Stimulated activated CD8-positive, alpha-beta memory T cell treated with anti-CD3 and anti-CD28 coated beads, Interleukin-12 subunit alpha, Interleukin-12 subunit beta, amount 100 ng/mL, for 24 hours (primary cell): Measurements from ENCODE around the gene LRMDA.

Experiments
- DNase-seq: peaks from one replicate; pipeline ENCODE4 v3.0.0-alpha.2; 2020; ENCODE audit errors: extremely low read depth

The LRMDA gene

DNA sequence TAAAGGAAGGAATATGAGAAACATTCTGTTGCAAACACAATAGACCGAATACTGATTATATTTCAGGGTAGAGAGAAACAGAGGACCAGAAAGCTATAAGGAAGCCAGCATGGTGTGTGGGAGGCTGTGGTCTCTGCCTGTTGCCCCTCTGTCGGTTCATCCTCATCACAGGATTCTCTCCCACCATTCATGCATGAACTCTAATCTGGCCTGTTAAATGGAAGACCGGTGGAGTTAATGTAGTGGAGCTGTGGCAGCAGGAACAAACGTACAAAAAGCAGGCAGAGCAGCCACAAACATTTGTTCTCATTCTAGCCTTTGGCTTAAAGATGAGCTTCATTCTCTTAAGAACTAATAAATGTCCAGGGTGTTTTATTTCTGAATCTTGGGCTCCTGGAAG lies 902.4 kb downstream of the LRMDA start:
- DNase-seq = no peak

DNA sequence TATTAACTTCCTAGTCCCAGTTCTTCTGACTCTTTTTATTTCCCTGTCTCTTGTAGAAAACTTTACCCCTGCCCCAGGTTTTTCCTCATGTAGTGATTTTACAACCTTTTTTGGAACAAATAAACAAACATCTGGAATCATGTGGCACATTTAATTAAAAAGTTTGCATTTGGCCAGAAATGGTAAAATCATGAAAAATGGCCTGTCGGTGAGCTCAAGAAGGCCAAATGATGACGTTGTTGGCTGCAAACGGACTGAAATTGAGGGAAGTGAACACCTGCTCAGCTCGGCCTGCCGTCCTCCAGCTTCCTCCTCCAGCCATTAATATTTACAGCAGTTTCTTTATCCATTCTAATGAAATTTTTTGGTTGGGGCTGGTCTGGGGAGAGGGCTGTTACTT lies 902.8 kb downstream of the LRMDA start:
- no peak for DNase-seq

DNA sequence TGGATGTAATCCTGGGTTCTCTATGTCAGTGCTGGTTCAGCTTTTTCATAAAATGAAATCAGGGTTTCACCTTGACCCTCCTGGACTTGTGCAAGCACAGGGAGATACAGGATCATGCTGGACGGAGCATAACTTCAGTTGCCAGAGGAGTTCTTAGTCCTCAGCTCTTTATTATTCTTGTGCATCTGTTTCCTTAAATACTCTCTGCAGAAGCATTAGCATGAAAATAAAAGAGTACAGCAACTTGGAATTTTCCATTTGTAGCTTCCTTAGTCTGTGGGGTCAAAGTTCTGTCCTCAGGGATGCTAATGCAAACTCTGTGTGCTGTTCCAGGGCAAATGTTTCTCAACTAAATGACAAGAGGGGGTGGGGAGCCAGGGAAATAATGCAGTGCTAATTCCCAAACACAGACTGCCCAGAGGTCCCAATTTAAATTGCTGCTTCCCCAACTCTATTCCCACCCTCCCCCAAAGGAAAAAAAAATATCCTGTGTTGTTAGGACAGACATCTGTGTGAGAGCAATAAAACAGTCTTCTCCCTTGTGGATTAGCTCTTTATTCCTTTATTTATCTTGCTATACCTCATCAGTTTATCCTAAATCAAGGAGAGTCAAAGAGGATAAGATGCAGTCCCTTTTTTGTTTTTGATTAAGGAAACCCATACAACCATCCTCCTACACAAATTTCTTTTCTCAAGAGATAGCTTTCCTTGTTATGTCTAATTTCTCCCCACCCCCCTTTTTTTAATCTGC lies 905.0 kb downstream of the LRMDA start:
- DNase-seq = no peak

DNA sequence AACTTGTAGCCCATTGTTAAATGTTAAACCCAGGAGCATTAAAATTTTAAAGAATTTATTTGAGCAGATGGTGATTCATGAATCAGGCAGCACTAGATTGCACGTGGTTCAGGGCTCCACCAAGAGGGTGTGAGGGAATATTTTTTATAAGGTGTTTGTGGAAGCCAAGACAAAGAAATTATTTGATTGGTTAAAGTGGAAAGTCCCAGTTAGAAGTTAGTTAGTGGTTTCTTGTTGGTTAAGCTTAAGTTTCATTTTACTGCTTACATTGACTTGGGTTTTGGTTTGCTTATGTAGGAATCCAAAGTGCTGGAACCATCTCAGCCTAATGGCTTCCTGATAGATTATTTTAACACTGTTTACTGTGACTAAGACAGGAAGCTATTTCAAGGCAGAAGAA lies 906.2 kb downstream of the LRMDA start:
- no peak for DNase-seq

DNA sequence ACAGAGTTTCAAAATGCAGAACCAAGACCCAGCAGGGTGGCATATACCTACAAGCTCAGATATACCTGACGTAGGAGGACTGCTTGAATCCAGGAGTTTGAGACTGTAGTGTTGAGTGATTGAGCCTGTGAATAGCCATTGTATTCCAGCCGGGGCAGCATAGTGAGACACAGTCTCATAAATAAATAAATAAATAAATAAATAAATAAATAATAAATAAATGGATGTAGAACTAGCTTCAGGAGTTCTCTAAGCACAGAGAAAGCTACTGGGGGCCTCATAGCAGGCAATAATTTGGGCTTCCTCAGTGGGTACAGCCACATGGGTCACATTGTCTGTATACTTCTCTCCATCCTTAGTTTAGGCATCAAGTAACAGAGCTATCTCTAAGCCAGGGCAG lies 906.8 kb downstream of the LRMDA start:
- no peak for DNase-seq

DNA sequence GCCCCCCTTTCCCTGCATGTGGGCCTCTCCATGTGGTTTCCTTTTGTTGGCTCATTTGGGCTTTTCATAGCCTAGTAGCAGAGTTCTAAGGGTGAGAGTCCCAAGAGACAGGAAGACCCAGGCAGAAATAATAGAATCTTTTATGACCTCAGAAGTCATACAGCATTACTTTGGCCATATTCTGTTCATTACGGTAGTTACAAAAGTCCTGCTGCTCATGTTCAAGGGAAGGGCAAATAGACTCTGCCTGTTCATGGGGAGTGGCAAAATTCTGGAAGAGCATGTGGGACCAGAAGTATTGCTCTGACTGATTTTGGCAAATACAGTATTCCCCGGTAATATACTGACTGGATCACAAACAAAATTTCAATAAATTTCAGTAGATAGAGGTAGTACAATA lies 910.3 kb downstream of the LRMDA start:
- DNase-seq = no peak

DNA sequence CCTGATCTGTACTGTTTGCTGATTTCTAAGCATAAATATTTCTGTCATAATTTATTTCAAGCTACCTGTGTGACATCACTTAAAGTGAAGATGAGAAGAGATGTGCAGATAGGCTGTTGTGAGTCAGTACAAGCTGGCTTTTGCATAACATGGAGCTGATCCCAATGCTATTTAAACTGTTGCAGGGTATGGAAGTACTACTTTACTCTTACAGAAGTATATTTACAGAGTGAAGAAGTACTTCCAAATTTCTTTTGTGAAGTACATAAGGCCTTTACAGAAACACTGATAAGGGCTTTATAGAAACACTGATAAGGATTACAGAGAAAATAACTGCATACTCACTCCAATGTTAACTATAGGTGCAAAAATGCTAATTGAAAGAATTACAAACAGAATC lies 911.6 kb downstream of the LRMDA start:
- no peak for DNase-seq

DNA sequence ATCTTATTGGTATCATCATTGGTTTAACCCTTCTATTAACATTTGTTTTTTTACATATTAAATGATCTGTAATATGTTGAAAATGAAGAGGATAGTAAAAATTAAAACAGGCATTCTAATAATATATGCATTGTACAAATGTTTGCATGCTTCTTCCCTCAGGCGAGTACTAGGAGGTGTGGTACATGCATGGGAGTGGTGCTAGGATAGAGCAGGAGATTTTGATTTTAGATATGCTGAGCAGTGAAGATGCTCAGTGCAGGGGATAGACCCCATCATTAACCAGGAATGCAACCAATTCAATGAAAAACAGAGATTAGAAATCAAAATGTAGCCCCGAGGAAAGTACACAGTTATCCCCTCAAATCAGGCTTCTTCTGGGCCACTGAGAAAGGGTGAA lies 916.4 kb downstream of the LRMDA start:
- no peak for DNase-seq

DNA sequence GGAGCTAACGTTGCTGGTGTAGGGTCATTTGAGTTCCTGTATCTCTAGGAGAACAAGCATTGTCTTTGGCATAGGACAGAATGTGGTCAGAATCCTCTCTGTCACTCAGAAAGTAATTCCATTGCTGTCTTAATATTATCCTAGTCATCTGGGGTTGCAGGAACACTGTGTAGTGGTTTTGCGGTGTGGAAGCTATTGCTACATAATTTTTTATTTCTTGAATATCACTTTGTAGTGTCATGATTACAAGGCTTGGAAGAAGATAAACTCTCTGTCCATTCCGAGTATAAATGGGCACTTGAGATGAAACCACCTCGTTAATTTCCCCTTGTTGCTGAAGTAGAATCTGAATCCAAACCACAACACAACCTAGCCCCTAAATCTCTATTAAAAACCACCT lies 919.2 kb downstream of the LRMDA start:
- no peak for DNase-seq

DNA sequence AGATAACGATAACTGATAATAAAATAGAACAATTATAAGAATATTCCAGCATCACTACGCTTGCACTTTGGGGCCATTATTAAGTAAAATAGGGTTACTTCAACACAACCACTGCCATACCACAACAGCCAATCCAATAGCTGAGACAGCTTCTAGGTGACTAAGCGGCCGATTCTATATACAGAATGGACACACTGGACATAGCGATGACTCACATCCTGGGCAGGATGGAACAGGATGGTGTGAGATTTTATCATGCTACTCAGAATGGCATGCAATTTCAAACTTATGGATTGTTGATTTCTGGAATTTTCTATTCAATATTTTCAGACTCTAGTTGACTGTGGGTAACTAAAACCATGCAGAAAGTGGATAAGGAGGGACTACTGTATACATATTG lies 920.9 kb downstream of the LRMDA start:
- no peak for DNase-seq

DNA sequence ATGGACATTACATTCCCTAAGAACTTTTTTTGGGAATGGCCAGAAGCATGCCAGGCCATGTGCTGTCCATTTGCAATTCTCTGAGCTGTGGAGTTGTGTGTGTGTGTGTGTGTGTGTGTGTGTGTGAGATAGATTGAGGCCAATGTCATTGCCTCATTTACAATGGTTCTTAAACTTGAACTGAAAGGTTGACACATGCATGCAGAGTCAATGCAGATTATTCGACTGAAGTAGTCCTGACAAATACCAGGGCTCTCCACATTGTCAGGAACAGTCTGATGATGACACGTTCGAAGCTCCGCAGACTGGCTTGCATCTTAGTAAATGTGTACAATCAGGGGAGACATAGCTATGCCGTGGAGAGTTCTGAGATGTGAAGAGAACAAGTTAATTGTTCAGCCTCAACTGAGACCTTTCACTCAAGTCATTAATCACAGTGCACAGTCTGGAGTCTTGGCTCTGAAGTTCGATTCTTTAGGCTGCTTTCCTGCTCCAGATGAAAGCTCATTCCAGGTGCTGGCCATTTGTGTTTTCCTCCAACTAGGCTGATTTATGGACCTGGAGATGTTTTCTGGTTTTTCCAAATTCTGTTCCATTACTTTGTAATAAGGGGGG lies 921.9 kb downstream of the LRMDA start:
- no peak for DNase-seq

DNA sequence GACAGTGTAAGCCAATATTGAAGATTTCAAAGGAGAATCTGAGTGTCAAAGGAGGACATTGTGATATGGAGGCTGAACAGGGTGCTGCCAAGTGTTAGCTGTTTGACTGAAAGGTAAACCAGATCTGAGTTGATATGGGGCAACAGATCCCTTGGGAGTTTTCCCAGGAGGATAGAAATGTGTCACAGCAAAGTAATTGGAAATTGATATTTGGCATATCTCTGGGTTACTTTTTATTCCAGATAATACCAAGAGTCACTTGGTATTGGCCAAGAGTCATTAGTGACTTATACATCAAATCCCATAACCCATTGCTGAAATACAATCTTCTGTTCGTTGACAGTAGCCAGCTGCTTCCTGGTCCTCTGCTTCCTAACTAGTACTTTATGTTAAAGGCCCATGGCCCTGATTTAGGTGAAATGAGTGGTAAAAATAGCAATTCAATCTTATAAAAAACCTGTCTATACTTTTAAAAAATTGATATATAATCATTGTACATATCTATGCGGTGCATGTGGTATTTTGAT lies 922.9 kb downstream of the LRMDA start:
- no peak for DNase-seq

DNA sequence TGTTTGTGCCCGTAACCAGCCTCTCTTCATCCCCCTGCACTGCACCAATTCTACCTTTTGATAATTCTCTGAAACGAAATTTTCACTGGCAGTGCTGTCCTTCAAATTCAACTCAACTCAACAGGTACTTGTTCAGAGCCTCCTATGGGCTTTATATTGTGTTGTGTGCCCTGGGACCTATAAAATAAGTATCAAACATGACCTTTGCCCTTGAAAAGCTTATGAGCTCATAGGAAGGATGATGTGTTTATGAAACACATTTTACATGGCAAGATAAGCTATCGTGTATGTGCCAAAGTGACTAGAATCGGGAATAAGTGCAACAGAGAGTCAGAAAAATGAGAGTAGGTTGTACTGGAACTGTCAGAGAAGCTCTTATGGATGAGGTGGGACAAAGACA lies 923.5 kb downstream of the LRMDA start:
- no peak for DNase-seq

DNA sequence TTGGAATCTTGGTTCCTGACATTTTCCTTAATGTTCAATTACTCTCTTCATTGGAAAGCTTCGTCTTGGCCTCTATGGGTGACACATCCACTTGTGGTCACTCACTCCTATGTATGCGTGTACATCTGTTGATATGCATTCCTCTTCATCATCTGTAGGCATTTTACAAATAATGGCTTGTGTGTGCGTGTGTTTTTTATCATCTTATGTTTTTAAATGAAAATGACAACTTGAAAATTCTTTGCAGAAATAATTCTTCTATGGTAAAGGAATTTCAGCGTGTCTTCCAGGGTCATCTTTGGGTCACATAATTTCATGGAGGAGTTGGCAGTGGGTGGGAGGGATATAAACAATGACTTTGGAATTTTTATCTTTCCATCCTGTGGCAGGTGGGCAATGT lies 925.1 kb downstream of the LRMDA start:
- DNase-seq = no peak

DNA sequence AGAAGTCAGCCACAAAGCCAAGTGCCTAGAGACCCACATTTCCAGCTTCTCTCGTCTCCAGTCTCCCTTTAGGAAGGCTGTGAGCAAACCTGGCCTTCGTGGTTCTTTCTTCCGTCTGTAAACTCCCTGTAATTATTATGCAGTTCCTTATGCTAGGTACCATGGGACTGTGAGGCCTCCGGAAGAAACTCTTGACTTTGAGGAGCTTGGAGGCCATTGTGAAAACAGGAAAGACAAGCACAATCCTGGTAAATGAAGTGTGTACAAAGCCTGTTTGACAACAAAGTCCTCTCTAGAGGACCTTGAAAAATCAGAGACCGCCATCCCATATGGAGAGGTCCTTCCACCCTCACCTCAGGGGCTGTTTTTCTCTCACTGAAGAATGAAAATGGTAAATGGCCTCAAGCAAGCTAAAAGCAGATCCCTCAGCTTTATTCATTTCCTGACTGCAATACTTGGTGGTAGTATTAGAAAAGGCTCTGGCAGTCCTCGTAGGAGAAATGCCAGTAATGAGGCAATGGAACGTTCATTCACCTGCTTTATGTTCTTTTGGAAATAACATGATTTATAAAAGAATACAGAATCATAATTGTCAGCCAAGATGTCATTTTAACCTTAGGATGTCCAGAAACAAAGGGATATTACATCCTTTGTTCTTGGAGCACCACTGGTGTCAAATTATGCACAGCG lies 926.4 kb downstream of the LRMDA start:
- no peak for DNase-seq

DNA sequence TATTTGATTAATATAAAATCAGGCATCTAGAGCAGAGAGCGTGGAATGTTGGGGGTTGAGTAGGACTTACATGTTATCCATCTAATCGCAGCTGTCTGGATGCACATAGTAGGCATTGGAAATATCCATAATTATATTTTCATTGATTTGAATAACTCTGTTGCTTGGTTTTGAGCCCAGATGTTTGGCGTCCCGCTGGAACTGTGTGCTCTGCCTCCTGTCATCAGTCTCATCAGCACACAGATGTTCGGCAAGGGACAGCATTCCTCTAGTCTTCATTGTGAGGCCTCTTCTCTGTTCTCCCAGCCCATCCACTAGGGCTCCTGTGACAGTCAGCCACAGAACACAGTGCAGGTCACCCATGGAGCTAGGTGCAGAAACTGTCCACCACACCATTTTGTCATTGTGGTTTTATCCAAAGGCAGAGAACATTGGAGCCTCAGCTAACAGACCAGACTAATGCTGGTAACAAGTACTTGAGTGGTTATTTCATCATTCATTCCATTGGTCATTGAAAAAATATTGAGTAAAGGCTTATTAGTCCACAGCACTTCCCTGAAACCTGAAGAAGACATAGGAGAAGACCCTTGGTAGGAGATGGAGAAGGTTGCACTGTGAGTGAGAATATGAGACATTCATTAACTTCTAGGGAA lies 927.4 kb downstream of the LRMDA start:
- DNase-seq = no peak

DNA sequence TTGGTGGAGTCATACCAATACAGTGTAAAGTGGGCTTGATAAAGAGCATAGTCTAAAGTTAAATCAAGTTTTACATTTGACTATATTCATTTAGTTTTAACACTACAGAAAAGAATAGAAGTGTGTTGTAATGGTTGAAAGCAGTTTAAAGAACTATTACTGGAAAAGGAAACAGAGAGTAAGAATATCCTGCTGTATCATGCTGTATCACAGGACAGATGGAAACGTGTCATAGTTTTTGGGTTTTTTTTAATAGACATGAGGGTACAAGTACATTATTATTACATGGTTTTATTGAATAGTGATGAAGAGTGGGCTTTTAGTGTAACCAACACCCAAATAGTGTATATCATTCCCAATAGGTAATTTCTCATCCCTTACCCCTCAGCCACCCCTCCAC lies 944.3 kb downstream of the LRMDA start:
- no peak for DNase-seq

DNA sequence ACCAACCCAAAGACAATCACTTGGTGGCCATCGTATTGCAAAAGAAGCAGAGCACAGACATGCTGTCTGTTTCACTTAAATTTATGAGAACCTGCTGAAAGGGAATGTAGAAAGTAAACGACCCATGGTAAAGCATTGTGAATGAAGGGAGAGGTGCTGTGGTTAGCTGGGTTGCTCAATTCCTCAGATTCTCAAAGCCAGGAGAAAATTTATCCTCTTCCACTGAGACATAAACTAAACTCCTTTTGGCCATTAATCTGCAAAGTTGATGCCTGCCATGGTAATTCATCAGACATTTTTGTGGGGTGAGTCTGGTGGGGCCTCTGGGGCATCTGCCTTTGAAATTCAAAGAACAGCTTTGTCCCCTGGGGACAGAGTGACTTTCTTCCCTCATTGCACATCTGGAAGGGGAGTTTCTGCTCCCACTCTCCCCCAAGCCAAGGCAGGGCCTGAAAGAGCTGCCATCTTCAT lies 951.0 kb downstream of the LRMDA start:
- DNase-seq = no peak

DNA sequence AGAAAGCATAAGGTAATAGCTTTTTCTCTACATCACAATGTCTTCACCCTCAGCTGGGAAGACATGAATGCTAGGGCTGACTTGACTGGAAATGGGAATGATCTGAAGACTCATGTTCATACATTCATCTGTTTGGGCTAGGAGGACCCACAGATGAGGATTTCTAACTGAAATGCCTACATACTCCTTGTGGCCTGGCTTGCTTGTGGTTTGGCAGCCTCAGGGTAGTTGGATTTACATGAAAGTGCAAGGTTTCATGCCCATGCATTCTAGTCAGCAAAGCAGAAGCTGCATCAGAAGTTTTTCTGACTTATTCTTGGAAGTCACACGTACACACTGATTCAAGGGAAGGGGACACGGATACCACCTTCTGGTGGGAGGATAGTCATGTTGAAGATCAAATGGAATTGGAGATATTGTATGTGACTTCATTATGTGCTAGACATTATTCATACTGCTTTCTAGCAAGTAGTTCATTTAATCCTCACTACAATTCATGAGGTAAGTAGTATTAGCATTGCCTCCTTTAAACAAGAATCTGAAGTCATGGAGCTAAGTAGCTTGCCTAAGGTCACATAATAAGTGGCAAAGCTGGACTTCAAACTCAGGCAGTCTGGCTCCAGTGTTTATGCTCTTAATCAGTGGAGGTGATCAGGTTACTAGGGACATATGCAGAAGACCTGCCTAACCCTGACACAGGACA lies 957.0 kb downstream of the LRMDA start:
- DNase-seq = no peak

DNA sequence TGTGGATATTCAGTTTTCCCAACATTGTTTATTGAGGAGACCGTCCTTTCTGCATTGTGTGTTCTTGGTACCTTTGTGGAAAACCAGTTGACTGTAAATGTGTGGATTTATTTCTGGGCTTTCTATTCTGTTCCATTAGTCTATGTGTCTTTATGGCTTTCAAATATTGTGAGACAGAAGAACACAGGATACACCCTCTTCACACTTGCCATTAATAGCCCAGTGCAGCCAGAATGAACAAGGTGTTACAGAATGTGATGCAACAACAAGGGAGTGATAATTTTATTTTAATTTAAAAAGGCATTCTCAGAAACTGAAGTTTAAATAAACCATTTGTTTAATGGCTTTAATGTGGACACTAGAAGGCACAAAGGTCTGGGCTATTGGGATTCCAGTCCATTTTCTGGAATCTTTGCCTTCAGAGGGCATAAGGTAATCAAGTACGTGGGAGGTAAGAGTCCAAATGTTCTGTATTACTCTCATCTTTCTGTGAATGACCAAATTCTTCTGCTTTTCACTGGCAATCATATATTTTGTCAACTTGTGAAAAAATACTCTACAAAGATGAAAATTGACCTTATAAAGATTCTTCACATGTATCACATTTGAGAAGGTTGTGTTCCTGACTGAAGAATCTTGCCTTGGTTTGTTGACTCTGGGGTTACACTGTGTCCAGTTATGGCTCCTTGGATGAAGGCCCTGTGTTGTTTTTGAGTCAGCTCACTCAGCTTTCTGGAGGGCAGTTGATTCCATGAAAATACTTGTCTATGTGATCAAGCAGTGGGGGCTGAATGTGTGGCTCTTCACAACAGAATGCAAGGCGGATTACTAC lies 962.7 kb downstream of the LRMDA start:
- no peak for DNase-seq

DNA sequence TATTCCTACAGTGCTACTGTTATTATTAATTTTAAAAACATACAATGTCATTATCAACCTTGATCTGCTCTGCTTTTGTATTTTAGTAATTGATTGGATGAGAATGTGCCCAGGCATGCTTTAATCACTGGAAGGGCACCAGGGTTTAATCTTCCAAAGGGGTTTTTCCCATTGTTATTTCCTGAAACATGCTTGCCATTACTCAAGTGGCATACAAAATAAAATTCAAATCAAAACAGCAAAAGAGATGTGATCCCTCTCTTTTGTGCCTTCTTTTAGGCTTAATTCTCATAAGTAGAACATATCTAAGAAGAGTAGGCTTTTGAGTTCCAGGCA lies 963.3 kb downstream of the LRMDA start:
- DNase-seq = no peak
